HepG2 (cell line): ENCODE results near the gene CAMTA1. TPM values are rescaled to one million over a fixed set of nuclear protein-coding genes. Genes with fewer than 3 reads are reported as not detected.

ENCODE experiments used
- ATAC-seq: fragments of 200-7000 bp; cut with Tn5 transposase; 3 replicates; pipeline ENCODE4 v1.9.1; 2020; ENCODE audit warnings: mild to moderate bottlenecking, moderate library complexity
- BruUV-seq: library from RNA; stranded (reverse); fragments of 400-500 nt; replicated peaks from 2 replicates; lab custom pipeline; 2021; lab: Mats Ljungman, UMichigan
- CTCF ChIA-PET: fragments of 300-600 bp; formaldehyde crosslinking; extraction: SDS; loops from one replicate; lab custom pipeline; 2021; ENCODE audit warnings: low total read pairs, inconsistent platforms, low intra/inter-chr PET ratio; lab: Yijun Ruan, JAX
- POLR2A ChIA-PET: fragments of 350-600 bp; sonication (Branson Sonifier 250); formaldehyde crosslinking; loops from one replicate; lab custom pipeline; 2020; ENCODE audit warnings: antibody characterized with exemption, inconsistent platforms; lab: Yijun Ruan, JAX
- DNase-seq: peaks from one replicate; pipeline ENCODE4 v3.0.0-alpha.2; 2015; ENCODE audit warnings: low spot score
- FAIRE-seq: peaks from 3 replicates; lab custom pipeline; 2011; peaks lifted over from hg19 to GRCh38; lab: Jason Lieb, UNC
- H2AFZ ChIP-seq: one replicate; pipeline ENCODE4 v1.6.1; 2011; ENCODE audit warnings: low read length, inconsistent platforms
- H3K27ac ChIP-seq: fragments of 300-600 bp; 3 replicates; pipeline ENCODE4 v1.8.0; 2011; ENCODE audit warnings: mixed run types, mild to moderate bottlenecking, mixed read lengths, low read length, inconsistent platforms; ENCODE audit not compliant: insufficient read depth; ENCODE audit errors: extremely low read length
- H3K27me3 ChIP-seq, 2 experiments: fragments of 200-600 bp in 1 of 2; 2 replicates in 1 of 2; 3 replicates in 1 of 2; pipeline versions ENCODE4 v1.6.0 to v1.8.0; 2011; ENCODE audit warnings: low read length in 2 of 2, mild to moderate bottlenecking in 2 of 2, moderate library complexity in 2 of 2, inconsistent platforms in 1 of 2; ENCODE audit not compliant: insufficient read depth in 2 of 2, control insufficient read depth in 1 of 2
- H3K36me3 ChIP-seq, 2 experiments: fragments of 200-600 bp in 1 of 2; replicated peaks in 1 of 2; 2 replicates in 1 of 2; 3 replicates in 1 of 2; pipeline versions ENCODE4 v1.5.1 to v1.8.0; 2011; ENCODE audit warnings: low read length in 2 of 2, inconsistent platforms in 1 of 2; ENCODE audit not compliant: insufficient read depth in 2 of 2, control insufficient read depth in 1 of 2
- H3K4me1 ChIP-seq: 2 replicates; pipeline ENCODE4 v1.5.1; 2012; ENCODE audit warnings: low read length, inconsistent platforms; ENCODE audit not compliant: insufficient read depth
- H3K4me2 ChIP-seq: 2 replicates; pipeline ENCODE4 v1.6.0; 2011; ENCODE audit warnings: low read depth, low read length, inconsistent platforms
- H3K4me3 ChIP-seq, 3 experiments: fragments of 200-600 bp in 1 of 3; sonication (generic), shearing (Covaris generic) in 1 of 3; replicated peaks in 1 of 3; 2 replicates each; pipeline ENCODE4 v1.5.1; 2011 to 2016; ENCODE audit warnings: low read length in 3 of 3, inconsistent platforms in 2 of 3, low read depth in 2 of 3, mild to moderate bottlenecking in 2 of 3, control low read depth in 1 of 3, mixed read lengths in 1 of 3; ENCODE audit not compliant: insufficient read depth in 1 of 3
- H3K79me2 ChIP-seq: one replicate; pipeline ENCODE4 v1.6.1; 2011; ENCODE audit warnings: low read length, inconsistent platforms; ENCODE audit not compliant: insufficient read depth
- H3K9ac ChIP-seq: 2 replicates; pipeline ENCODE4 v1.6.0; 2011; ENCODE audit warnings: mild to moderate bottlenecking, low read depth, low read length, inconsistent platforms; ENCODE audit not compliant: insufficient read depth
- H3K9me3 ChIP-seq: 2 replicates; pipeline ENCODE4 v1.5.1; 2012; ENCODE audit warnings: mild to moderate bottlenecking, low read length
- H4K20me1 ChIP-seq: 2 replicates; pipeline ENCODE4 v1.6.0; 2011; ENCODE audit warnings: inconsistent platforms, mild to moderate bottlenecking, low read length, moderate library complexity; ENCODE audit not compliant: insufficient read depth
- GABPB1 ChIP-seq: IDR thresholded peaks from 2 replicates; pipeline ENCODE4 v1.6.1; 2016; ENCODE audit warnings: mild to moderate bottlenecking, missing genetic modification reagents, moderate library complexity, missing compliant biosample characterization
- HIVEP1 ChIP-seq: sonication (generic); formaldehyde crosslinking; IDR thresholded peaks from 2 replicates; pipeline ENCODE4 v1.4.0; 2020; ENCODE audit warnings: mild to moderate bottlenecking, missing genetic modification reagents
- HOXD1 ChIP-seq: sonication (generic); formaldehyde crosslinking; IDR thresholded peaks from 2 replicates; pipeline ENCODE4 v1.5.0; 2020; ENCODE audit warnings: missing genetic modification reagents
- RBFOX2 ChIP-seq: fragments of 200-400 bp; formaldehyde crosslinking; IDR thresholded peaks from 2 replicates; pipeline ENCODE4 v1.6.1; 2017; ENCODE audit warnings: low read depth, mild to moderate bottlenecking, low read length
- REST ChIP-seq, 2 experiments: IDR thresholded peaks; 2 replicates each; pipeline ENCODE4 v1.6.1; 2011 to 2012; ENCODE audit warnings: low read length in 2 of 2, borderline replicate concordance in 1 of 2, low read depth in 1 of 2, mild to moderate bottlenecking in 1 of 2, moderate library complexity in 1 of 2
- SYNCRIP ChIP-seq: fragments of 200-400 bp; formaldehyde crosslinking; IDR thresholded peaks from 2 replicates; pipeline ENCODE4 v1.6.1; 2018; ENCODE audit warnings: mild to moderate bottlenecking, low read depth, low read length; ENCODE audit not compliant: insufficient read depth
- ZBTB21 ChIP-seq: sonication (generic); formaldehyde crosslinking; IDR thresholded peaks from 2 replicates; pipeline ENCODE4 v1.4.0; 2020; ENCODE audit warnings: missing genetic modification reagents
- ZMAT3 ChIP-seq: sonication (generic); formaldehyde crosslinking; conservative IDR thresholded peaks from 2 replicates; pipeline ENCODE4 v1.7.0; 2021; ENCODE audit warnings: missing genetic modification reagents
- ZMAT5 ChIP-seq: sonication (generic); formaldehyde crosslinking; IDR thresholded peaks from 2 replicates; pipeline ENCODE4 v1.5.0; 2020; ENCODE audit warnings: mild to moderate bottlenecking, low read depth, missing genetic modification reagents, borderline replicate concordance
- ZNF484 ChIP-seq: sonication (generic); formaldehyde crosslinking; IDR thresholded peaks from 2 replicates; pipeline ENCODE4 v1.5.1; 2020; ENCODE audit warnings: mild to moderate bottlenecking, low read depth, missing genetic modification reagents, borderline replicate concordance
- ZNF678 ChIP-seq: sonication (generic); formaldehyde crosslinking; IDR thresholded peaks from 2 replicates; pipeline ENCODE4 v1.4.0; 2020; ENCODE audit warnings: mild to moderate bottlenecking, missing genetic modification reagents
- WGBS: methylation state at CpG from one replicate; pipeline ENCODE4 v1.1.6; 2017; ENCODE audit warnings: low lambda C conversion rate; 5-methylcytosine and 5-hydroxymethylcytosine counted together
- in situ Hi-C: cut with HindIII; loops from 2 replicates; pipeline ENCODE4 v1.10.0; 2017; ENCODE audit warnings: low pct_unique_long_range_greater_than_20kb; ENCODE audit not compliant: extremely low pct_ligation_motif_present
- intact Hi-C: fragments of 100-400 bp; cut with micrococcal nuclease; formaldehyde crosslinking; loops from one replicate; pipeline ENCODE4 v1.10.0; 2022; ENCODE audit not compliant: unreplicated experiment
- polyA plus RNA-seq, 8 experiments: library from polyadenylated mRNA; depleted of rRNA in 3 of 8; stranded (reverse) in 7 of 8; unstranded in 1 of 8; fragments of >200 nt; fragmentation: Illumina TruSeq in 4 of 8; extraction: Trizol in 4 of 8; gene quantifications; 2 replicates each; pipeline versions ENCODE4 v1.2.1 to v1.2.3, GENCODE V29; 2011 to 2016; ENCODE audit warnings: low read depth in 4 of 8, missing spikeins in 1 of 8, mixed read lengths in 1 of 8; ENCODE audit not compliant: insufficient read depth in 1 of 8
- total RNA-seq, 5 experiments: library from RNA; depleted of rRNA; stranded (reverse); fragments of >200 nt; fragmentation: Illumina TruSeq; extraction: Trizol; gene quantifications; 2 replicates each; pipeline ENCODE4 v1.2.3, GENCODE V29; 2016; ENCODE audit warnings: low read depth in 1 of 5

CAMTA1 gene
- total and polyA plus RNA-seq, 2 of the 13 experiments (the other 11 are each of a cell fraction or from before 2014, with no cell fraction given), result 25.0 to 36.4 TPM

GRCh38 chr1:7249516-7249915 lies 464.3 kb downstream of the CAMTA1 start:
- no peaks in the 10 kb centered on the region for H3K79me2 ChIP-seq
- POLR2A ChIA-PET, result no interaction called here
- no peaks in the 10 kb centered on the region for H3K36me3 ChIP-seq
- no peak for FAIRE-seq
- intact Hi-C loops, result no loop called here
- H3K27me3 ChIP-seq, result peaks cover 4 to 58% of the 10 kb centered on the region in 2 experiments; a peak in 4 of 5 replicates
- H2AFZ ChIP-seq, result no peak overlapping the region
- in situ Hi-C loops, result no loop called here
- CTCF ChIA-PET, result no interaction called here
- no peak overlapping the region for H3K27ac ChIP-seq
- no peaks in the 10 kb centered on the region for H4K20me1 ChIP-seq
- H3K9ac ChIP-seq, result no peak overlapping the region
- no peak for TF ChIP-seq HIVEP1
- no peak for TF ChIP-seq SYNCRIP
- no peak for TF ChIP-seq ZMAT5 (CRISPR knock-in tag)
- no peak for TF ChIP-seq ZNF484 (CRISPR knock-in tag)
- TF ChIP-seq, all 625 proteins: peak for 0
- no TSS peak for BruUV-seq
- Histone ChIP-seq H3K4me2 (no peak overlapping the region), H3K4me3 (no peak overlapping the region), H3K4me1 (no peaks in the 10 kb centered on the region), H3K9me3 (no peaks in the 10 kb centered on the region)
- ATAC-seq (no peak), DNase-seq (no peak)
- 2% methylated on average over 3 of the region's 3 CpGs for WGBS

GRCh38 chr1:7250176-7250575 lies 464.9 kb downstream of the CAMTA1 start:
- no peak for FAIRE-seq
- H4K20me1 ChIP-seq, result no peaks in the 10 kb centered on the region
- no peak overlapping the region for H3K4me3 ChIP-seq
- H3K4me1 ChIP-seq, result no peaks in the 10 kb centered on the region
- peaks cover 4 to 59% of the 10 kb centered on the region in 2 experiments; a peak in 4 of 5 replicates for H3K27me3 ChIP-seq
- in situ Hi-C loops, result no loop called here
- intact Hi-C loops, result no loop called here
- no peak for DNase-seq
- no peak overlapping the region for H2AFZ ChIP-seq
- 4% methylated on average over 8 of the region's 10 CpGs for WGBS
- no peak overlapping the region for H3K9ac ChIP-seq
- H3K4me2 ChIP-seq, result no peak overlapping the region
- POLR2A ChIA-PET, result no interaction called here
- H3K36me3 ChIP-seq, result no peaks in the 10 kb centered on the region
- no peak overlapping the region for H3K27ac ChIP-seq
- H3K9me3 ChIP-seq, result no peaks in the 10 kb centered on the region
- CTCF ChIA-PET, result no interaction called here
- H3K79me2 ChIP-seq, result no peaks in the 10 kb centered on the region
- BruUV-seq, result no TSS peak
- ATAC-seq, result no peak
- no peak for TF ChIP-seq ZBTB21
- no peak for TF ChIP-seq ZMAT3 (CRISPR knock-in tag)
- TF ChIP-seq GABPB1, result no peak
- TF ChIP-seq ZNF678 (CRISPR knock-in tag), result no peak
- TF ChIP-seq RBFOX2, result no peak
- no peak for TF ChIP-seq HOXD1
- no peak for TF ChIP-seq REST (IDR thresholded peaks at IDR 0.05; ENCODE audit: borderline replicate concordance in 1 of 2, low read depth in 1 of 2, low read length in 2 of 2)
